Measurements from ENCODE around the gene BRWD1. TPM values are rescaled to one million over a fixed set of nuclear protein-coding genes. Genes with fewer than 3 reads are reported as not detected.
A peak's percentile ranks its signal among the peaks of the same experiment; 100 is the strongest.
"Not testable (repeated sequence)": the region's sequence is repeated elsewhere in the genome, so short reads cannot be mapped to it uniquely, and the experiment has no call there.

Gene BRWD1
- total RNA-seq, 1 donor from 2014 or later = 147 TPM

- DNase-seq = no peak
These were observed 31.6 kb downstream of the BRWD1 start for GRCh38 chr21:39281853-39282252.

- no peak for DNase-seq
These were observed 32.2 kb downstream of the BRWD1 start for GRCh38 chr21:39281207-39281606.

GRCh38 chr21:39269620-39270019 is 43.8 kb downstream of the BRWD1 start:
- DNase-seq = no peak

- DNase-seq = no peak
These were observed 47.8 kb downstream of the BRWD1 start for GRCh38 chr21:39265603-39266002.

- DNase-seq = no peak
These were observed 50.1 kb downstream of the BRWD1 start for GRCh38 chr21:39263372-39263771.

- no peak for DNase-seq
These were observed 55.2 kb downstream of the BRWD1 start for GRCh38 chr21:39258207-39258606.

- DNase-seq = peak; percentile 27
These were observed 62.1 kb downstream of the BRWD1 start for GRCh38 chr21:39251326-39251725.

GRCh38 chr21:39238275-39238674 is 75.2 kb downstream of the BRWD1 start:
- no peak for DNase-seq

GRCh38 chr21:39232861-39233291 is 80.6 kb downstream of the BRWD1 start:
- no peak for DNase-seq

- DNase-seq = no peak
These were observed 88.5 kb downstream of the BRWD1 start for GRCh38 chr21:39224930-39225329.

GRCh38 chr21:39221997-39222486 is 91.4 kb downstream of the BRWD1 start:
- DNase-seq = no peak

- DNase-seq = no peak
These were observed 92.0 kb downstream of the BRWD1 start for GRCh38 chr21:39221282-39221996.

GRCh38 chr21:39220875-39221274 is 92.6 kb downstream of the BRWD1 start:
- DNase-seq = not testable (repeated sequence)

- no peak for DNase-seq
These were observed 93.3 kb downstream of the BRWD1 start for GRCh38 chr21:39220150-39220549.

- no peak for DNase-seq
These were observed 95.4 kb downstream of the BRWD1 start for GRCh38 chr21:39218082-39218409.

- peak; percentile 32 for DNase-seq
These were observed 95.9 kb downstream of the BRWD1 start for GRCh38 chr21:39217356-39218081.

GRCh38 chr21:39216290-39216689 is 97.1 kb downstream of the BRWD1 start:
- no peak for DNase-seq

- no peak for DNase-seq
These were observed 98.4 kb downstream of the BRWD1 start for GRCh38 chr21:39215078-39215477.

GRCh38 chr21:39209334-39209688 is 104.1 kb downstream of the BRWD1 start:
- no peak for DNase-seq

- no peak for DNase-seq
These were observed 104.7 kb downstream of the BRWD1 start for GRCh38 chr21:39208624-39209333.

GRCh38 chr21:39204134-39204533 is 109.3 kb downstream of the BRWD1 start:
- no peak for DNase-seq

GRCh38 chr21:39198800-39199199 is 114.6 kb downstream of the BRWD1 start:
- DNase-seq = no peak
